ENCODE data around the gene GPSM1. TPM values are rescaled to one million over a fixed set of nuclear protein-coding genes. Genes with fewer than 3 reads are reported as not detected.

The GPSM1 gene
- total RNA-seq, 1 donor from 2014 or later, result 31.7 TPM

DNA sequence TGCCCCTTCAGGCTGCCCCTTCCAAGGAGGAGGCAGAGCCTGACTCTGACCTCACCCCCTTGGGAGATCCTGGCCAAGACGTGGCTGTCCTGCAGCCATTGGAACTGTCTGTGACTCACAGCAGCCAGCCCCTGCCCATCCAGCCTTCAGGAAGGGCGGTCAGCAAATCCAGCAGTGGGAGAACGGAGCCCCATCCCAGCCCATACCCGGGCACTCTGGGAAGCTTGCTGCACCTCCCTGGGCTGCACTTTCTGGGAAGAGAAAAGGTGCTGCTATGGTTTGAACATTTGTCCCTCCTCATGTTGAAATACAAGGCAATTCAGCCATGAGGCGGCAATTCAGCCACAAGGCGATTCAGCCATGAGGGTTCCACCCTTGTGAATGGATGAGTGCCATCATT lies 47.9 kb upstream of the GPSM1 start:
- H3K27me3 Mint-ChIP-seq (ENCODE audit: unreplicated experiment), result peaks cover 2% of the 10 kb centered on the region
- TF ChIP-seq, protein P1, sequence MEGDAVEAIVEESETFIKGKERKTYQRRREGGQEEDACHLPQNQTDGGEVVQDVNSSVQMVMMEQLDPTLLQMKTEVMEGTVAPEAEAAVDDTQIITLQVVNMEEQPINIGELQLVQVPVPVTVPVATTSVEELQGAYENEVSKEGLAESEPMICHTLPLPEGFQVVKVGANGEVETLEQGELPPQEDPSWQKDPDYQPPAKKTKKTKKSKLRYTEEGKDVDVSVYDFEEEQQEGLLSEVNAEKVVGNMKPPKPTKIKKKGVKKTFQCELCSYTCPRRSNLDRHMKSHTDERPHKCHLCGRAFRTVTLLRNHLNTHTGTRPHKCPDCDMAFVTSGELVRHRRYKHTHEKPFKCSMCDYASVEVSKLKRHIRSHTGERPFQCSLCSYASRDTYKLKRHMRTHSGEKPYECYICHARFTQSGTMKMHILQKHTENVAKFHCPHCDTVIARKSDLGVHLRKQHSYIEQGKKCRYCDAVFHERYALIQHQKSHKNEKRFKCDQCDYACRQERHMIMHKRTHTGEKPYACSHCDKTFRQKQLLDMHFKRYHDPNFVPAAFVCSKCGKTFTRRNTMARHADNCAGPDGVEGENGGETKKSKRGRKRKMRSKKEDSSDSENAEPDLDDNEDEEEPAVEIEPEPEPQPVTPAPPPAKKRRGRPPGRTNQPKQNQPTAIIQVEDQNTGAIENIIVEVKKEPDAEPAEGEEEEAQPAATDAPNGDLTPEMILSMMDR (IDR thresholded peaks at IDR 0.05; ENCODE audit: unreplicated experiment), result no peak
- DNase-seq (ENCODE audit: low spot score), result no peak
- H3K9me3 Mint-ChIP-seq (ENCODE audit: unreplicated experiment), result no peaks in the 10 kb centered on the region
- H3K27ac Mint-ChIP-seq (ENCODE audit: unreplicated experiment), result no peak overlapping the region
- H3K36me3 Mint-ChIP-seq (ENCODE audit: low read depth, unreplicated experiment), result no peaks in the 10 kb centered on the region
- no peaks in the 10 kb centered on the region for H3K4me1 Mint-ChIP-seq (ENCODE audit: unreplicated experiment)
- no peak overlapping the region for H3K4me3 Mint-ChIP-seq (ENCODE audit: unreplicated experiment)

DNA sequence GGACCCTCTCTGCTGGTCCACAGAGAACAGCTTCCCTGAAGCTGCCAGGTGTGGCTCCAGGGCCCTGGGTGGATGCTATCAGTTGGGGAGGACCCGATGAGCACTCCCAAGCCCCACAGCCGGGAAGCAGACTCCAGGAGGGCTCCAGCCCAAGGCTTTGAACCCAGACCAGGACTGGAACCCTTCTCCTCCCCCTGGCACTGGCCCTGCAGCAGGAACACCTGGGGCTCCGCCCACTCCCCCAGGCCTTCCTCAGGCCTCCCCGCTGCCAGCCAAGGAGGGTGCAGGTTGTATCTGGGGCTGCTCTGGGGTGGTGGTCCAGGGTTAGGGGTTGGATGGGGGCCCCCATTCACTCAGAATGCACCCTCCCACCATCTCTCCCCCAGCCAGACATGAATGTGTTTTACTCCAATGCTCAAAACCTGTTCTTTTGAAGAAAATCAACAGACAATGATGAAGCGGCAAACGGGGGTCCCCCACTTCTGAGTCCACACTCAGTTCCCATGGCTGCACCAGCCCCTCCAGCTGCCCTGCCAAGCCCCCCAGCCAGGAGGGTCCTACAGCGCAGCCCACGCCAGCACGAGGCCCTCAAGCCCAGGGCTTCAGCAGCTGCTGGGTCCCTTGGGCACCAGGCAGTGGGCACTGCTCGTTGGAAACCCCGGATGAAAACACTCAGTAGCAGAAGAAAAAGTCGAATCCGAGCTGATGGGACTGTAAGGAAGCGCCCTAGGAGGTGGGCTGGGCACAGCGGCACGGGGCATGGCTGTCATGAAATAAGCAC lies 46.6 kb upstream of the GPSM1 start:
- H3K27ac Mint-ChIP-seq (ENCODE audit: unreplicated experiment), result no peak overlapping the region
- peaks cover 2% of the 10 kb centered on the region for H3K27me3 Mint-ChIP-seq (ENCODE audit: unreplicated experiment)
- no peaks in the 10 kb centered on the region for H3K36me3 Mint-ChIP-seq (ENCODE audit: low read depth, unreplicated experiment)
- no peaks in the 10 kb centered on the region for H3K9me3 Mint-ChIP-seq (ENCODE audit: unreplicated experiment)
- no peak for DNase-seq (ENCODE audit: low spot score)
- no peak overlapping the region for H3K4me3 Mint-ChIP-seq (ENCODE audit: unreplicated experiment)
- no peaks in the 10 kb centered on the region for H3K4me1 Mint-ChIP-seq (ENCODE audit: unreplicated experiment)
- TF ChIP-seq, protein P1 (IDR thresholded peaks at IDR 0.05; ENCODE audit: unreplicated experiment), result no peak

DNA sequence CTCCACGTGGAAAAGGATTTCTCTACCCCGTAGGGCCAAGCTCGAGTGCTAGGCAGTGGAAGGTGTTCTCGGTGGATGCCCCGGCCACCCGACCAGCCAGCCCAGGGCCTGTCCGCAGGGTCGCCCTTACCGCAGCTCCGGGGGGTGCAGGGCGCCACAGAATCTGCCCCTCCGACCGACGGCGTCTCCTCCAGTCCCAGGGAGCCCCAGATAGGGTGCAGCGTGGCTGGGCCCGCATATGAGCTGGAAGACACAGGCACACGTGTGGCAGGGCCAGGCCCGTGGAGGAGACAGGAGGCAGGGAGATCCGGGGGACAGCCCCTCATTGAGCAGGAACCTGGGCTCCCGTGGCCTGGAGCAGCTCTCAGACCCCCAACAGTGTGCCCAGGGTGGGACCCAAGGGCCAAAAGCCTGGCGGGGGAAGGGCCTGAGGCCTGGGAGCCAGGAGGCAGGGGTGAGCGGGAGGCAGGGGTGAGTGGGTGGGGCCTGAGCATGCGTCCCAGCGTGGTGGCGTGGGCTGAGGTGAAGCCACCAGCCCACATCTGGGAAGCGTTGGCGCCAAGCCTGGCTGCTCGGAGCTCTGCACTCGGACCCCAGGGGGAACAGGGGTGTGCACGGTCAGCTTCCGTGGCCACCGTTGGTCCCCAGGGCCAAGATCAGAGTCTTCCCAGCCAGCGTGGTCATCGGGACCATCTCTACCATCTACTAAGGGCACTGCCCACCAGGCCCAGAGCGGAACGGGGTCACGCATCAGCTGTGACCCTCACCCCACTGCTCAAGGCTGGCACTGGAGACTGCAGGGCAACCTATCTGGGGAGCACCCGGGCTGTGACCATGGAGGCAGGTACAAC lies 45.7 kb upstream of the GPSM1 start:
- TF ChIP-seq, protein P1 (IDR thresholded peaks at IDR 0.05; ENCODE audit: unreplicated experiment), result no peak
- DNase-seq (ENCODE audit: low spot score), result no peak
- H3K36me3 Mint-ChIP-seq (ENCODE audit: low read depth, unreplicated experiment), result no peaks in the 10 kb centered on the region
- H3K4me1 Mint-ChIP-seq (ENCODE audit: unreplicated experiment), result no peaks in the 10 kb centered on the region
- H3K9me3 Mint-ChIP-seq (ENCODE audit: unreplicated experiment), result no peaks in the 10 kb centered on the region
- H3K27me3 Mint-ChIP-seq (ENCODE audit: unreplicated experiment), result peaks cover 2% of the 10 kb centered on the region
- H3K27ac Mint-ChIP-seq (ENCODE audit: unreplicated experiment), result no peak overlapping the region
- no peak overlapping the region for H3K4me3 Mint-ChIP-seq (ENCODE audit: unreplicated experiment)

DNA sequence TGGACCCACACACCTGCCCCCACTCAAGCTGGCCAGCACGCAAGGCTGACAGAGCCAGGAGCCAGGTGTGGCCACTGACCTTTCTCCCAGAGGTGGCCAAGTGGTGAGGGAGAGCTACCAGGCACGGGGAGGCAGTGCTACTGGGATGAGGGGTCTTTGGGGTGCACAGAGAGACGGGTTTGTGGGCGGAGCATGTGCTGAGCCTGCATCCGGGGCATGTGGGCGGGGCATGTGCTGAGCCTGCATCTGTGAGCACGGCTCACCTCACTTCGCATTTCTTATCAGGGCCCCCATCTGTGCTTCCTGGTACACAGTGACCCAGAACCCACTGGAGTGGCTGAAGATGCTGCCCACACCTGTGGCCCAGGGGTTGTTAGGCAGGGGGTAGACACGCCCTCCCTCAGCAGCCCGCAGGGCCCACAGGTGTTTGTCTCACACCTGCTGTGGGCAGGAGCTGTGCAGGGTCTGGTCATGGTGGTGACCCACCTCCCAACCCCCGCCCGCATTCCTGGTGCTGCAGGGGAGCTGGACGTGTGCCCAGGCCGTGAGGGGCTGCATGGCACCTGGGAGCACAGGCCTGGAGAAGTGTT lies 45.0 kb upstream of the GPSM1 start:
- no peak for DNase-seq (ENCODE audit: low spot score)
- Mint-ChIP-seq H3K27me3 (ENCODE audit: unreplicated experiment) (peaks cover 4% of the 10 kb centered on the region), H3K4me3 (ENCODE audit: unreplicated experiment) (no peak overlapping the region), H3K36me3 (ENCODE audit: low read depth, unreplicated experiment) (no peaks in the 10 kb centered on the region), H3K9me3 (ENCODE audit: unreplicated experiment) (no peaks in the 10 kb centered on the region), H3K27ac (ENCODE audit: unreplicated experiment) (no peak overlapping the region), H3K4me1 (ENCODE audit: unreplicated experiment) (no peaks in the 10 kb centered on the region)
- TF ChIP-seq, protein P1 (IDR thresholded peaks at IDR 0.05; ENCODE audit: unreplicated experiment), result no peak
